Hepatocyte (in vitro differentiated cells): Measurements from ENCODE around the gene KERA. TPM values are rescaled to one million over a fixed set of nuclear protein-coding genes. Genes with fewer than 3 reads are reported as not detected.

Source experiments
- DNase-seq: peaks from one replicate; pipeline ENCODE4 v3.0.0-alpha.2; 2016; ENCODE audit warnings: low spot score
- H2AFZ ChIP-seq: fragments of 200-600 bp; sonication (generic); 2 replicates; pipeline ENCODE4 v1.6.0; 2016; ENCODE audit warnings: antibody characterized with exemption, mild to moderate bottlenecking
- H3K27ac ChIP-seq: fragments of 200-600 bp; sonication (generic); 2 replicates; pipeline ENCODE4 v1.5.1; 2016; ENCODE audit warnings: mild to moderate bottlenecking
- H3K27me3 ChIP-seq: fragments of 200-600 bp; sonication (generic); 2 replicates; pipeline ENCODE4 v1.6.1; 2016
- H3K36me3 ChIP-seq: fragments of 200-600 bp; sonication (generic); replicated peaks from 2 replicates; pipeline ENCODE4 v1.5.1; 2016; ENCODE audit warnings: low read depth; ENCODE audit not compliant: insufficient read depth
- H3K4me1 ChIP-seq: fragments of 200-600 bp; sonication (generic); 2 replicates; pipeline ENCODE4 v1.5.1; 2016; ENCODE audit warnings: mild to moderate bottlenecking, moderate library complexity; ENCODE audit not compliant: insufficient read depth
- H3K4me2 ChIP-seq: fragments of 200-600 bp; sonication (generic); 2 replicates; pipeline ENCODE4 v1.6.0; 2016
- H3K4me3 ChIP-seq: fragments of 200-600 bp; sonication (generic); 2 replicates; pipeline ENCODE4 v1.5.1; 2016; ENCODE audit warnings: mild to moderate bottlenecking
- H3K79me2 ChIP-seq: fragments of 200-600 bp; sonication (generic); 2 replicates; pipeline ENCODE4 v1.6.0; 2017; ENCODE audit warnings: mild to moderate bottlenecking
- H3K9me2 ChIP-seq: fragments of 200-600 bp; sonication (generic); replicated peaks from 2 replicates; pipeline ENCODE4 v1.6.0; 2017; ENCODE audit warnings: mild to moderate bottlenecking; ENCODE audit not compliant: insufficient read depth
- H3K9me3 ChIP-seq: fragments of 200-600 bp; sonication (generic); 2 replicates; pipeline ENCODE4 v1.5.1; 2016; ENCODE audit warnings: low read depth, mild to moderate bottlenecking
- H4K20me1 ChIP-seq: fragments of 200-600 bp; sonication (generic); 2 replicates; pipeline ENCODE4 v1.6.0; 2016; ENCODE audit warnings: mild to moderate bottlenecking; ENCODE audit not compliant: insufficient read depth, poor library complexity, severe bottlenecking
- EZH2 ChIP-seq: fragments of 200-600 bp; sonication (generic); IDR thresholded peaks from 2 replicates; pipeline ENCODE4 v1.6.1; 2016; ENCODE audit warnings: antibody characterized with exemption, mild to moderate bottlenecking, borderline replicate concordance
- EZH2phosphoT487 ChIP-seq: fragments of 200-600 bp; sonication (generic); IDR thresholded peaks from one replicate; pipeline ENCODE4 v1.6.1; 2018; ENCODE audit warnings: antibody characterized with exemption, mild to moderate bottlenecking, low read depth, moderate library complexity; ENCODE audit not compliant: unreplicated experiment, severe bottlenecking
- WGBS: methylation state at CpG from one replicate; pipeline ENCODE4 v1.1.6; 2016; ENCODE audit warnings: low lambda C conversion rate; ENCODE audit errors: missing lambda C conversion rate; 5-methylcytosine and 5-hydroxymethylcytosine counted together
- polyA plus RNA-seq: library from polyadenylated mRNA; unstranded; fragments of >200 nt; fragmentation: Nextera tagmentation; extraction: Ambion mirVana; gene quantifications from 2 replicates; pipeline ENCODE4 v1.2.1, GENCODE V29; 2016
- total RNA-seq: library from RNA; depleted of rRNA; stranded (reverse); fragments of >200 nt; gene quantifications from 2 replicates; pipeline ENCODE4 v1.2.3, GENCODE V29; 2014
- TF ChIP-seq, protein P1 (sequence below): fragments of 200-600 bp; sonication (generic); IDR thresholded peaks from 2 replicates; pipeline ENCODE4 v1.5.1; 2016; ENCODE audit warnings: antibody characterized with exemption, mild to moderate bottlenecking; ENCODE audit not compliant: poor library complexity

KERA gene
- total and polyA plus RNA-seq, 2 experiments from 2014 or later: 0.10 to 0.97 TPM

GRCh38 chr12:91019455-91019854 is 38.4 kb downstream of the KERA start:
- Histone ChIP-seq H3K4me3 (no peak overlapping the region), H2AFZ (no peak overlapping the region), H3K36me3 (no peaks in the 10 kb centered on the region), H3K79me2 (no peaks in the 10 kb centered on the region), H3K9me2 (no peaks in the 10 kb centered on the region), H3K9me3 (no peaks in the 10 kb centered on the region), H3K27ac (no peak overlapping the region), H3K27me3 (no peaks in the 10 kb centered on the region), H3K4me1 (no peaks in the 10 kb centered on the region), H3K4me2 (no peak overlapping the region), H4K20me1 (no peaks in the 10 kb centered on the region)
- no peak for DNase-seq
- TF ChIP-seq EZH2phosphoT487 (no peak), EZH2 (no peak)
- TF ChIP-seq, protein P1, sequence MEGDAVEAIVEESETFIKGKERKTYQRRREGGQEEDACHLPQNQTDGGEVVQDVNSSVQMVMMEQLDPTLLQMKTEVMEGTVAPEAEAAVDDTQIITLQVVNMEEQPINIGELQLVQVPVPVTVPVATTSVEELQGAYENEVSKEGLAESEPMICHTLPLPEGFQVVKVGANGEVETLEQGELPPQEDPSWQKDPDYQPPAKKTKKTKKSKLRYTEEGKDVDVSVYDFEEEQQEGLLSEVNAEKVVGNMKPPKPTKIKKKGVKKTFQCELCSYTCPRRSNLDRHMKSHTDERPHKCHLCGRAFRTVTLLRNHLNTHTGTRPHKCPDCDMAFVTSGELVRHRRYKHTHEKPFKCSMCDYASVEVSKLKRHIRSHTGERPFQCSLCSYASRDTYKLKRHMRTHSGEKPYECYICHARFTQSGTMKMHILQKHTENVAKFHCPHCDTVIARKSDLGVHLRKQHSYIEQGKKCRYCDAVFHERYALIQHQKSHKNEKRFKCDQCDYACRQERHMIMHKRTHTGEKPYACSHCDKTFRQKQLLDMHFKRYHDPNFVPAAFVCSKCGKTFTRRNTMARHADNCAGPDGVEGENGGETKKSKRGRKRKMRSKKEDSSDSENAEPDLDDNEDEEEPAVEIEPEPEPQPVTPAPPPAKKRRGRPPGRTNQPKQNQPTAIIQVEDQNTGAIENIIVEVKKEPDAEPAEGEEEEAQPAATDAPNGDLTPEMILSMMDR: no peak
- 96% methylated on average over 4 of the region's 4 CpGs for WGBS

DNA sequence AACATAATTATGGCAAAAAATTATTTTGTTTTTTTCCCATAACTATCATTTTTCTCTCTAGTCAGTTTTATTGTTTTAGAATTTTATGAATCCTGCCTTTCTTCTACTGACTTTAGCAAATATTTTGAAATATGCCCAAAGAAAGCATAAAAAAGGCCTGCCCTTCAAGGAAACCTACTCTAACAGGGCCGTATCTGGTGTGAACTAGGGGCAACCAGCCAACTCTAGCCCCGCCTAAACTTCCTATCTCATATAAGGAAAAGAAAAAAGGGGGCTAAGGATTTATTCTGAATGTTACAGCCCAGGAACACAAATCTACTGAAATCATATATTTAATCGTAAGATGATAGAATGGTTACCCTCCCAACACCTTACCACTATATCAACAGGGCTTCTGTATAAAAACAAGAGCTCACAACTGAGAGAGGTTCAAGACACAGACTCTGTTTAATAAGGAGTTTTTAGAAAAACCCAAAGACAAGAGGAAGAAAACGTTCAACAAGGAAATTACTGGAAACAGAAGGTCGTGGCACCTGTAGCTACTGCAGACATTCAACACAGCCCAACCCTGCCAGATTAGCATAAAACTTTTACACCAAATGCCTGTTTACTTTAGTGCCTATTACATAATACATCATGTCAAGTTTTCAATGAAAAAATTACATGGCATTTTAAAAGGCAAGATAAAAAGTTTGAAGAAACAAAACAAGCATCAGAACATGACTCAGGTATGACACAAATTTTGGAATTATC is 40.1 kb downstream of the KERA start:
- H3K79me2 ChIP-seq: no peaks in the 10 kb centered on the region
- no peaks in the 10 kb centered on the region for H3K4me1 ChIP-seq
- H2AFZ ChIP-seq: no peak overlapping the region
- 81% methylated on average over 5 of the region's 5 CpGs for WGBS
- no peaks in the 10 kb centered on the region for H3K9me3 ChIP-seq
- no peak overlapping the region for H3K4me3 ChIP-seq
- no peaks in the 10 kb centered on the region for H4K20me1 ChIP-seq
- no peaks in the 10 kb centered on the region for H3K9me2 ChIP-seq
- TF ChIP-seq EZH2phosphoT487: no peak
- TF ChIP-seq, protein P1: no peak
- TF ChIP-seq EZH2: no peak
- H3K4me2 ChIP-seq: no peak overlapping the region
- no peaks in the 10 kb centered on the region for H3K27me3 ChIP-seq
- DNase-seq: no peak
- H3K27ac ChIP-seq: no peak overlapping the region
- H3K36me3 ChIP-seq: no peaks in the 10 kb centered on the region

GRCh38 chr12:91017043-91017442 is 40.8 kb downstream of the KERA start:
- Histone ChIP-seq H3K79me2 (no peaks in the 10 kb centered on the region), H3K27ac (no peak overlapping the region), H3K9me3 (no peaks in the 10 kb centered on the region), H3K36me3 (no peaks in the 10 kb centered on the region), H2AFZ (no peak overlapping the region), H3K9me2 (no peaks in the 10 kb centered on the region), H3K4me1 (no peaks in the 10 kb centered on the region), H3K27me3 (no peaks in the 10 kb centered on the region), H3K4me2 (no peak overlapping the region), H3K4me3 (no peak overlapping the region), H4K20me1 (no peaks in the 10 kb centered on the region)
- DNase-seq: no peak
- TF ChIP-seq, protein P1: no peak
- TF ChIP-seq EZH2 (no peak), EZH2phosphoT487 (no peak)
- WGBS: 79% methylated on average over 1 of the region's 1 CpG
